Suprapubic skin (tissue), 3 donors: ENCODE measurements around the gene IL21.

Source experiments
- EP300 ChIP-seq: sonication (generic); formaldehyde crosslinking; IDR thresholded peaks from one replicate; pipeline ENCODE4 v1.6.1; 2017; ENCODE audit warnings: antibody characterized with exemption
- TF ChIP-seq, protein P1 (sequence below), 2 donors: fragments of 200-600 bp in 1 of 2; fragments of 450-650 bp in 1 of 2; sonication (generic) in 1 of 2; IDR thresholded peaks; one replicate each; pipeline ENCODE4 v1.5.1; 2016 to 2019; ENCODE audit warnings: antibody characterized with exemption in 2 of 2, mild to moderate bottlenecking in 1 of 2, moderate library complexity in 1 of 2

DNA sequence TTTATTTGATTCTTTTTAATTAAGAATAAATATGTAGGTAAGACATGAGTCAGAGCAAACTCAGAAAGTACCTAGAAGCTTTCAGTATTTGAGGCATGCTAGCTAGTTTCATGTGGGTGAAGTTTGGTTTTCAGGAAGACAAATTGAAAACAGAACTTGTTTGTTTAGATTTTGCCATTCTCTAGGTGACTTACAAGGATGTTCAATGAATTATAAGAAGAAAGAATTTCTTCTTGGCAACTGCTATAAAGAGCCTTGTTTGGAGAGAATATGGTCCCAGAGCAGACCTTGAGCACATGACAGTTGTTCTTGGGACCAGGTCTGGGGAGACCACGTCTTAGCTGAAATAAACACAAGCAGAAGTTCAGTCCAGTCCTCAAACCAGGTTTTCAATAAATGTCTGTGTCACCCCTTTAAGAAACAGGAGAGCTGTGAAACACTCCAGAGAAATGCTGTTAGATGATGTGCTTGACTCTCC, 38.0 kb upstream of the IL21 start:
- TF ChIP-seq, protein P1, sequence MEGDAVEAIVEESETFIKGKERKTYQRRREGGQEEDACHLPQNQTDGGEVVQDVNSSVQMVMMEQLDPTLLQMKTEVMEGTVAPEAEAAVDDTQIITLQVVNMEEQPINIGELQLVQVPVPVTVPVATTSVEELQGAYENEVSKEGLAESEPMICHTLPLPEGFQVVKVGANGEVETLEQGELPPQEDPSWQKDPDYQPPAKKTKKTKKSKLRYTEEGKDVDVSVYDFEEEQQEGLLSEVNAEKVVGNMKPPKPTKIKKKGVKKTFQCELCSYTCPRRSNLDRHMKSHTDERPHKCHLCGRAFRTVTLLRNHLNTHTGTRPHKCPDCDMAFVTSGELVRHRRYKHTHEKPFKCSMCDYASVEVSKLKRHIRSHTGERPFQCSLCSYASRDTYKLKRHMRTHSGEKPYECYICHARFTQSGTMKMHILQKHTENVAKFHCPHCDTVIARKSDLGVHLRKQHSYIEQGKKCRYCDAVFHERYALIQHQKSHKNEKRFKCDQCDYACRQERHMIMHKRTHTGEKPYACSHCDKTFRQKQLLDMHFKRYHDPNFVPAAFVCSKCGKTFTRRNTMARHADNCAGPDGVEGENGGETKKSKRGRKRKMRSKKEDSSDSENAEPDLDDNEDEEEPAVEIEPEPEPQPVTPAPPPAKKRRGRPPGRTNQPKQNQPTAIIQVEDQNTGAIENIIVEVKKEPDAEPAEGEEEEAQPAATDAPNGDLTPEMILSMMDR (IDR thresholded peaks at IDR 0.05): no peak
- TF ChIP-seq EP300: no peak
